HCT116 (cell line): Measurements from ENCODE around the gene ZNHIT1. TPM values are rescaled to one million over a fixed set of nuclear protein-coding genes. Genes with fewer than 3 reads are reported as not detected.

Experiments
- ATAC-seq: fragments of 200-7000 bp; cut with Tn5 transposase; 2 replicates; pipeline ENCODE4 v1.9.1; 2020; ENCODE audit warnings: mild to moderate bottlenecking, moderate library complexity
- BruUV-seq: library from RNA; stranded (reverse); fragments of 400-500 nt; replicated peaks from 2 replicates; lab custom pipeline; 2021; lab: Mats Ljungman, UMichigan
- CTCF ChIA-PET: fragments of 300-600 bp; sonication (Branson Sonifier 250); formaldehyde crosslinking; loops from one replicate; lab custom pipeline; 2021; ENCODE audit warnings: antibody characterized with exemption; lab: Charles Lee
- POLR2A ChIA-PET: fragments of 300-600, 350-600 bp; sonication (Branson Sonifier 250); formaldehyde crosslinking; loops from one replicate; lab custom pipeline; 2021; ENCODE audit warnings: antibody characterized with exemption; lab: Charles Lee
- RAD21 ChIA-PET, 2 experiments: fragments of 300-600 bp; sonication (Branson Sonifier 250); formaldehyde crosslinking; loops; one replicate each; lab custom pipeline; 2023; ENCODE audit warnings: low total read pairs in 2 of 2; ENCODE audit not compliant: uncharacterized antibody in 2 of 2, unreplicated experiment in 2 of 2, low non-redundant PET in 1 of 2; lab: Charles Lee
- DNase-seq: peaks from one replicate; pipeline ENCODE4 v3.0.0-alpha.2; 2010; ENCODE audit warnings: low read depth, low spot score
- H2AFZ ChIP-seq: fragments of 200-600 bp; shearing (Covaris generic), sonication (generic); 2 replicates; pipeline ENCODE4 v1.6.1; 2017; ENCODE audit warnings: low read depth, mixed run types, mixed read lengths, antibody characterized with exemption, low read length; ENCODE audit not compliant: poor library complexity, severe bottlenecking
- H3K27ac ChIP-seq: 2 replicates; pipeline ENCODE4 v1.5.1; 2012; ENCODE audit warnings: low read depth, low read length
- H3K27me3 ChIP-seq: fragments of 200-600 bp; sonication (generic); 2 replicates; pipeline ENCODE4 v1.6.1; 2016; ENCODE audit warnings: mixed run types, low read length, mixed read lengths; ENCODE audit not compliant: insufficient read depth
- H3K36me3 ChIP-seq, 2 experiments: fragments of 200-500 bp in 1 of 2; fragments of 200-600 bp in 1 of 2; sonication (Bioruptor generic) in 1 of 2; sonication (generic) in 1 of 2; 2 replicates each; pipeline versions ENCODE4 v1.5.1 to v1.6.1; 2014 to 2016; ENCODE audit warnings: low read length in 2 of 2, inconsistent platforms in 1 of 2, mixed read lengths in 1 of 2, mixed run types in 1 of 2; ENCODE audit not compliant: insufficient read depth in 2 of 2, control insufficient read depth in 1 of 2
- H3K4me1 ChIP-seq, 2 experiments: fragments of 200-600 bp in 1 of 2; sonication (generic) in 1 of 2; 2 replicates each; pipeline versions ENCODE4 v1.5.1 to v1.6.1; 2012 to 2017; ENCODE audit warnings: low read length in 2 of 2, inconsistent platforms in 1 of 2, mild to moderate bottlenecking in 1 of 2, mixed read lengths in 1 of 2, mixed run types in 1 of 2, moderate library complexity in 1 of 2; ENCODE audit not compliant: insufficient read depth in 2 of 2, control insufficient read depth in 1 of 2
- H3K4me2 ChIP-seq: fragments of 200-600 bp; sonication (generic); 2 replicates; pipeline ENCODE4 v1.6.1; 2017; ENCODE audit warnings: mixed run types, low read length, mixed read lengths
- H3K4me3 ChIP-seq, 2 experiments: fragments of 200-600 bp in 1 of 2; sonication (generic) in 1 of 2; replicated peaks in 1 of 2; 2 replicates each; pipeline ENCODE4 v1.5.1; 2011 to 2016; ENCODE audit warnings: low read length in 2 of 2, control low read depth in 1 of 2, low read depth in 1 of 2, mild to moderate bottlenecking in 1 of 2, mixed read lengths in 1 of 2, mixed run types in 1 of 2
- H3K79me2 ChIP-seq: fragments of 200-600 bp; sonication (generic); 2 replicates; pipeline ENCODE4 v1.6.1; 2017; ENCODE audit warnings: mild to moderate bottlenecking, mixed run types, low read length, moderate library complexity, mixed read lengths; ENCODE audit not compliant: insufficient read depth
- H3K9ac ChIP-seq: fragments of 200-600 bp; sonication (generic); 2 replicates; pipeline ENCODE4 v1.6.1; 2016; ENCODE audit warnings: low read length, mixed read lengths
- H3K9me2 ChIP-seq: fragments of 200-600 bp; sonication (generic), shearing (Covaris generic); 2 replicates; pipeline ENCODE4 v1.6.1; 2017; ENCODE audit warnings: mixed run types, mild to moderate bottlenecking, moderate library complexity; ENCODE audit not compliant: insufficient read depth
- H3K9me3 ChIP-seq, 2 experiments: fragments of 200-500 bp in 1 of 2; fragments of 200-600 bp in 1 of 2; sonication (Bioruptor generic) in 1 of 2; sonication (generic) in 1 of 2; 2 replicates each; pipeline ENCODE4 v1.6.1; 2014 to 2017; ENCODE audit warnings: low read length in 2 of 2, mixed read lengths in 2 of 2, inconsistent platforms in 1 of 2, low read depth in 1 of 2, mild to moderate bottlenecking in 1 of 2, mixed run types in 1 of 2, moderate library complexity in 1 of 2; ENCODE audit not compliant: control insufficient read depth in 1 of 2, insufficient read depth in 1 of 2
- H4K20me1 ChIP-seq: fragments of 200-600 bp; sonication (generic), shearing (Covaris generic); 2 replicates; pipeline ENCODE4 v1.6.1; 2017; ENCODE audit warnings: mixed run types, mild to moderate bottlenecking, moderate library complexity; ENCODE audit not compliant: insufficient read depth
- ATF3 ChIP-seq: IDR thresholded peaks from 2 replicates; pipeline ENCODE4 v1.6.1; 2012
- CBX3 ChIP-seq: IDR thresholded peaks from 2 replicates; pipeline ENCODE4 v1.6.1; 2012; ENCODE audit warnings: low read depth
- CEBPB ChIP-seq: IDR thresholded peaks from 2 replicates; pipeline ENCODE4 v1.6.1; 2012; ENCODE audit warnings: low read depth
- CTCF ChIP-seq, 3 experiments: fragments of 200-600 bp in 1 of 3; sonication (generic) in 1 of 3; IDR thresholded peaks in 2 of 3; conservative IDR thresholded peaks in 1 of 3; 2 replicates each; pipeline ENCODE4 v1.5.1; 2012 to 2017; ENCODE audit warnings: low read depth in 2 of 3, low read length in 2 of 3, antibody characterized with exemption in 1 of 3, borderline replicate concordance in 1 of 3, control low read depth in 1 of 3, mild to moderate bottlenecking in 1 of 3, mixed read lengths in 1 of 3, mixed run types in 1 of 3, moderate library complexity in 1 of 3; ENCODE audit not compliant: insufficient read depth in 1 of 3
- EGR1 ChIP-seq: IDR thresholded peaks from 2 replicates; pipeline ENCODE4 v1.6.1; 2012; ENCODE audit warnings: low read depth
- ELF1 ChIP-seq: IDR thresholded peaks from 2 replicates; pipeline ENCODE4 v1.6.1; 2012; ENCODE audit warnings: low read depth, borderline replicate concordance
- EZH2 ChIP-seq: fragments of 200-600 bp; sonication (generic); IDR thresholded peaks from 2 replicates; pipeline ENCODE4 v1.6.1; 2017; ENCODE audit warnings: antibody characterized with exemption, mixed run types
- EZH2phosphoT487 ChIP-seq: fragments of 200-600 bp; IDR thresholded peaks from 2 replicates; pipeline ENCODE4 v1.6.1; 2018; ENCODE audit warnings: antibody characterized with exemption, borderline replicate concordance
- FOSL1 ChIP-seq: IDR thresholded peaks from 2 replicates; pipeline ENCODE4 v1.6.1; 2012; ENCODE audit warnings: low read depth
- JUND ChIP-seq: IDR thresholded peaks from 2 replicates; pipeline ENCODE4 v1.6.1; 2012
- POLR2A ChIP-seq: IDR thresholded peaks from 2 replicates; pipeline ENCODE4 v1.7.0; 2011; ENCODE audit warnings: borderline replicate concordance; ENCODE audit not compliant: insufficient read depth, insufficient read length; ENCODE audit errors: extremely low read depth
- POLR2AphosphoS5 ChIP-seq: IDR thresholded peaks from 2 replicates; pipeline ENCODE4 v1.6.1; 2011; ENCODE audit warnings: mild to moderate bottlenecking, low read depth, low read length, moderate library complexity
- RAD21 ChIP-seq: IDR thresholded peaks from 2 replicates; pipeline ENCODE4 v1.6.1; 2012; ENCODE audit warnings: low read depth, mild to moderate bottlenecking
- SIN3A ChIP-seq: IDR thresholded peaks from 2 replicates; pipeline ENCODE4 v1.6.1; 2012; ENCODE audit warnings: low read depth
- SP1 ChIP-seq: IDR thresholded peaks from 2 replicates; pipeline ENCODE4 v1.6.1; 2012; ENCODE audit warnings: low read depth
- SRF ChIP-seq: IDR thresholded peaks from 2 replicates; pipeline ENCODE4 v1.6.1; 2012; ENCODE audit warnings: low read depth
- TCF7L2 ChIP-seq: IDR thresholded peaks from 2 replicates; pipeline ENCODE4 v1.7.0; 2011; ENCODE audit warnings: borderline replicate concordance, inconsistent platforms; ENCODE audit not compliant: insufficient read depth, insufficient read length; ENCODE audit errors: extremely low read depth
- ZBTB33 ChIP-seq: IDR thresholded peaks from 2 replicates; pipeline ENCODE4 v1.6.1; 2011; ENCODE audit warnings: mild to moderate bottlenecking, low read length, moderate library complexity; ENCODE audit not compliant: insufficient replicate concordance; ENCODE audit errors: extremely low read depth
- ZNF274 ChIP-seq: fragments of 200-500 bp; sonication (Bioruptor generic); IDR thresholded peaks from 2 replicates; pipeline ENCODE4 v1.6.1; 2014; ENCODE audit warnings: mild to moderate bottlenecking, low read depth, low read length, inconsistent platforms
- intact Hi-C: fragments of 100-400 bp; cut with micrococcal nuclease; formaldehyde crosslinking; loops from 2 replicates; pipeline ENCODE4 v1.10.0; 2022
- total RNA-seq: library from RNA; stranded (reverse); gene quantifications from one replicate; pipeline ENCODE4 v1.2.1, GENCODE V29; 2021; ENCODE audit not compliant: unreplicated experiment

ZNHIT1 gene
- total RNA-seq, 1 experiment from 2014 or later = 69.4 TPM

- no peak overlapping the region for H3K27ac ChIP-seq
- H3K9me3 ChIP-seq = no peaks in the 10 kb centered on the region
- TF ChIP-seq SIN3A (no peak), EGR1 (no peak), CEBPB (no peak), POLR2A (no peak), ATF3 (no peak), JUND (no peak), FOSL1 (no peak), ZBTB33 (no peak), EZH2phosphoT487 (no peak), ELF1 (no peak), SRF (no peak), CTCF (IDR thresholded peaks at IDR 0.05 in 2 of 3, conservative IDR thresholded peaks at IDR 0.05 in 1 of 3; ENCODE audit: borderline replicate concordance in 1 of 3, insufficient read depth in 1 of 3, low read depth in 2 of 3, low read length in 2 of 3) (no peak), TCF7L2 (no peak), EZH2 (no peak), RAD21 (no peak), CBX3 (no peak), ZNF274 (no peak), SP1 (no peak), POLR2AphosphoS5 (no peak)
- no peak overlapping the region for H3K9ac ChIP-seq
- ATAC-seq (no peak), DNase-seq (no peak)
- no peaks in the 10 kb centered on the region; a peak in 1 of 4 replicates for H3K36me3 ChIP-seq
- H4K20me1 ChIP-seq = no peaks in the 10 kb centered on the region
- no peak overlapping the region for H3K4me3 ChIP-seq
- ChIA-PET CTCF (interaction anchor here (0.6 to 1.1 kb wide), 3 partner anchors 49 to 203 kb away, joined by 3 read pairs; no protein-coding TSS in a partner anchor), RAD21 (no interaction called here), POLR2A (no interaction called here)
- peaks cover 7 to 20% of the 10 kb centered on the region in 2 experiments for H3K4me1 ChIP-seq
- no peaks in the 10 kb centered on the region for H3K27me3 ChIP-seq
- no peaks in the 10 kb centered on the region for H3K79me2 ChIP-seq
- H3K9me2 ChIP-seq = no peaks in the 10 kb centered on the region
- no peak overlapping the region for H2AFZ ChIP-seq
- no TSS peak for BruUV-seq
- no peak overlapping the region for H3K4me2 ChIP-seq
- intact Hi-C loops = loop anchor here (2.0 kb wide), 1 partner anchor 15 kb away; the partner anchor contains the start of gene ZNHIT1
These were observed 16.1 kb downstream of the ZNHIT1 start for GRCh38 chr7:101233907-101234547.
